Panc1 (cell line): Measurements from ENCODE around the gene TGM1. TPM values are rescaled to one million over a fixed set of nuclear protein-coding genes. Genes with fewer than 3 reads are reported as not detected.

Source experiments
- ATAC-seq: fragments of 200-7000 bp; cut with Tn5 transposase; 2 replicates; pipeline ENCODE4 v1.9.1; 2020; ENCODE audit warnings: mild to moderate bottlenecking, moderate library complexity
- BruUV-seq: library from RNA; stranded (reverse); fragments of 400-500 nt; replicated peaks from 2 replicates; lab custom pipeline; 2021; lab: Mats Ljungman, UMichigan
- CTCF ChIA-PET: fragments of 300-600 bp; sonication (Branson Sonifier 250); formaldehyde crosslinking; loops from one replicate; lab custom pipeline; 2022; ENCODE audit warnings: antibody characterized with exemption; lab: Charles Lee
- POLR2A ChIA-PET: fragments of 300-600 bp; sonication (Branson Sonifier 250); formaldehyde crosslinking; loops from one replicate; lab custom pipeline; 2022; ENCODE audit warnings: antibody characterized with exemption; lab: Charles Lee
- DNase-seq: peaks from one replicate; pipeline ENCODE4 v3.0.0-alpha.2; 2010; ENCODE audit warnings: low read depth, low spot score
- H3K27ac ChIP-seq: 2 replicates; pipeline ENCODE4 v1.5.1; 2011; ENCODE audit warnings: mild to moderate bottlenecking, low read length, inconsistent platforms
- H3K27me3 ChIP-seq: fragments of 200-500 bp; sonication (Bioruptor generic); 2 replicates; pipeline ENCODE4 v1.6.0; 2014; ENCODE audit warnings: low read length, inconsistent platforms; ENCODE audit not compliant: control insufficient read depth, insufficient read depth
- H3K36me3 ChIP-seq: fragments of 200-500 bp; sonication (Bioruptor generic); 2 replicates; pipeline ENCODE4 v1.5.1; 2014; ENCODE audit warnings: inconsistent platforms, mild to moderate bottlenecking, low read length, moderate library complexity; ENCODE audit not compliant: control insufficient read depth, insufficient read depth
- H3K4me1 ChIP-seq: 2 replicates; pipeline ENCODE4 v1.5.1; 2011; ENCODE audit warnings: inconsistent platforms, mild to moderate bottlenecking, low read length, moderate library complexity; ENCODE audit not compliant: control insufficient read depth, insufficient read depth
- H3K4me3 ChIP-seq, 2 experiments: 2 replicates each; pipeline ENCODE4 v1.5.1; 2011 to 2012; ENCODE audit warnings: low read depth in 2 of 2, low read length in 2 of 2, mild to moderate bottlenecking in 2 of 2, inconsistent platforms in 1 of 2, moderate library complexity in 1 of 2
- H3K9me3 ChIP-seq: fragments of 200-500 bp; sonication (Bioruptor generic); 2 replicates; pipeline ENCODE4 v1.5.1; 2014; ENCODE audit warnings: low read depth, mild to moderate bottlenecking, inconsistent platforms, low read length, moderate library complexity; ENCODE audit not compliant: control insufficient read depth, insufficient read depth
- POLR2AphosphoS5 ChIP-seq: IDR thresholded peaks from 2 replicates; pipeline ENCODE4 v1.6.1; 2012; ENCODE audit warnings: mild to moderate bottlenecking, low read depth, low read length, moderate library complexity
- SIN3A ChIP-seq: IDR thresholded peaks from 2 replicates; pipeline ENCODE4 v1.6.1; 2012; ENCODE audit warnings: low read depth, mild to moderate bottlenecking, low read length, moderate library complexity, borderline replicate concordance; ENCODE audit not compliant: insufficient read depth
- TCF7L2 ChIP-seq: IDR thresholded peaks from 2 replicates; pipeline ENCODE4 v1.6.1; 2011; ENCODE audit warnings: mild to moderate bottlenecking, low read depth, low read length, inconsistent platforms
- in situ Hi-C: cut with HindIII; loops from 2 replicates; pipeline ENCODE4 v1.10.0; 2016; ENCODE audit warnings: low sequenced_read_pairs, low pct_unique_long_range_greater_than_20kb
- intact Hi-C: fragments of 100-400 bp; cut with micrococcal nuclease; formaldehyde crosslinking; loops from one replicate; pipeline ENCODE4 v1.10.0; 2022; ENCODE audit not compliant: unreplicated experiment
- total RNA-seq: library from RNA; stranded (reverse); gene quantifications from one replicate; pipeline ENCODE4 v1.2.1, GENCODE V29; 2021; ENCODE audit not compliant: unreplicated experiment
- TF ChIP-seq, protein P1 (sequence below): fragments of 450-650 bp; IDR thresholded peaks from 2 replicates; pipeline ENCODE4 v1.5.1; 2017; ENCODE audit warnings: mild to moderate bottlenecking
- TF ChIP-seq, protein P2 (sequence below), 2 experiments: IDR thresholded peaks; 2 replicates each; pipeline ENCODE4 v1.6.1; 2011 to 2012; ENCODE audit warnings: low read depth in 2 of 2, control low read depth in 1 of 2, low read length in 1 of 2, mild to moderate bottlenecking in 1 of 2, moderate library complexity in 1 of 2; ENCODE audit not compliant: insufficient read depth in 1 of 2

The TGM1 gene
- total RNA-seq, 1 experiment from 2014 or later: 2.3 TPM

DNA sequence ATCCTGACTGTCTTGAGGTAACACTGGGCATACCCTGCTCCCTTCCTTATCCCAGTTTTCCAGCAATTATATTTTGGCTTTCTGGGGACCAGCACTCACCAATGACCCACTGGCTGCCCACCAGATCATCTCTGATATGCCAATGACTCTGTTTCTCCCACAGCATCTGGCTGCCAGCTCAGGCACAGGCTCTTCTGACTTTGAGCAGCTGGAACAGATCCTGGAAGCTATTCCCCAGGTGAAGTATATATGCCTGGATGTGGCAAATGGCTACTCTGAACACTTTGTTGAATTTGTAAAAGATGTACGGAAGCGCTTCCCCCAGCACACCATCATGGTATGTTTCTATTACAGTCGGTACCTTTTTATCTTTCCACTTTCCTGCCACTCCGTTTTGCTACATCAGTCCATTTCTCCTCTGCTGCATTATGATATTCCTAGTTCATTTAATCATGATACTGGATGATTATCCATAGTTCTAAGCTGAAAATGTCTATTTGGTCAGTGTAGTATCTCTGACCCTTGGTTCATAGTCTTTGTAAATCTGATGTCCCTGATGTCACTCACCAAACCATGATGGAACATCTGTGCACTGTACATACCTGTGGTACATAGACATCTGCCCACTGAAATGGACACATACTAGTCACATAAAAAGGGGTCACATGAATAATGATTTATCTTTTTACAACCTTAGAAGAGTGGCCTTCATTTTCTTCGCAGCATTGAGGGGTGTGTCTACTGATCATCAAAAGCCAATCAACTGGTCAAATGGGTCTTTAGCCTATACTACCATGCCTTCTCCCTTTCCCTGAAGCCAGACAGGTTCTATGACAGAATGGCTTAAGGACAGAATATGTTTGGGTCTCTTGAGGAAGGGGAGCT, 26.9 kb downstream of the TGM1 start:
- ChIA-PET CTCF (no interaction called here), POLR2A (no interaction called here)
- DNase-seq (no peak), ATAC-seq (no peak)
- intact Hi-C loops: no loop called here
- Histone ChIP-seq H3K4me3 (no peak overlapping the region), H3K27ac (no peak overlapping the region), H3K9me3 (no peaks in the 10 kb centered on the region), H3K36me3 (peaks cover 10% of the 10 kb centered on the region), H3K4me1 (peaks cover 27% of the 10 kb centered on the region), H3K27me3 (no peaks in the 10 kb centered on the region)
- in situ Hi-C loops: no loop called here
- no TSS peak for BruUV-seq
- TF ChIP-seq POLR2AphosphoS5 (no peak; the same call in 1 of the 2 replicates), SIN3A (no peak), TCF7L2 (no peak)
- TF ChIP-seq, protein P1, sequence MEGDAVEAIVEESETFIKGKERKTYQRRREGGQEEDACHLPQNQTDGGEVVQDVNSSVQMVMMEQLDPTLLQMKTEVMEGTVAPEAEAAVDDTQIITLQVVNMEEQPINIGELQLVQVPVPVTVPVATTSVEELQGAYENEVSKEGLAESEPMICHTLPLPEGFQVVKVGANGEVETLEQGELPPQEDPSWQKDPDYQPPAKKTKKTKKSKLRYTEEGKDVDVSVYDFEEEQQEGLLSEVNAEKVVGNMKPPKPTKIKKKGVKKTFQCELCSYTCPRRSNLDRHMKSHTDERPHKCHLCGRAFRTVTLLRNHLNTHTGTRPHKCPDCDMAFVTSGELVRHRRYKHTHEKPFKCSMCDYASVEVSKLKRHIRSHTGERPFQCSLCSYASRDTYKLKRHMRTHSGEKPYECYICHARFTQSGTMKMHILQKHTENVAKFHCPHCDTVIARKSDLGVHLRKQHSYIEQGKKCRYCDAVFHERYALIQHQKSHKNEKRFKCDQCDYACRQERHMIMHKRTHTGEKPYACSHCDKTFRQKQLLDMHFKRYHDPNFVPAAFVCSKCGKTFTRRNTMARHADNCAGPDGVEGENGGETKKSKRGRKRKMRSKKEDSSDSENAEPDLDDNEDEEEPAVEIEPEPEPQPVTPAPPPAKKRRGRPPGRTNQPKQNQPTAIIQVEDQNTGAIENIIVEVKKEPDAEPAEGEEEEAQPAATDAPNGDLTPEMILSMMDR: no peak
- TF ChIP-seq, protein P2, sequence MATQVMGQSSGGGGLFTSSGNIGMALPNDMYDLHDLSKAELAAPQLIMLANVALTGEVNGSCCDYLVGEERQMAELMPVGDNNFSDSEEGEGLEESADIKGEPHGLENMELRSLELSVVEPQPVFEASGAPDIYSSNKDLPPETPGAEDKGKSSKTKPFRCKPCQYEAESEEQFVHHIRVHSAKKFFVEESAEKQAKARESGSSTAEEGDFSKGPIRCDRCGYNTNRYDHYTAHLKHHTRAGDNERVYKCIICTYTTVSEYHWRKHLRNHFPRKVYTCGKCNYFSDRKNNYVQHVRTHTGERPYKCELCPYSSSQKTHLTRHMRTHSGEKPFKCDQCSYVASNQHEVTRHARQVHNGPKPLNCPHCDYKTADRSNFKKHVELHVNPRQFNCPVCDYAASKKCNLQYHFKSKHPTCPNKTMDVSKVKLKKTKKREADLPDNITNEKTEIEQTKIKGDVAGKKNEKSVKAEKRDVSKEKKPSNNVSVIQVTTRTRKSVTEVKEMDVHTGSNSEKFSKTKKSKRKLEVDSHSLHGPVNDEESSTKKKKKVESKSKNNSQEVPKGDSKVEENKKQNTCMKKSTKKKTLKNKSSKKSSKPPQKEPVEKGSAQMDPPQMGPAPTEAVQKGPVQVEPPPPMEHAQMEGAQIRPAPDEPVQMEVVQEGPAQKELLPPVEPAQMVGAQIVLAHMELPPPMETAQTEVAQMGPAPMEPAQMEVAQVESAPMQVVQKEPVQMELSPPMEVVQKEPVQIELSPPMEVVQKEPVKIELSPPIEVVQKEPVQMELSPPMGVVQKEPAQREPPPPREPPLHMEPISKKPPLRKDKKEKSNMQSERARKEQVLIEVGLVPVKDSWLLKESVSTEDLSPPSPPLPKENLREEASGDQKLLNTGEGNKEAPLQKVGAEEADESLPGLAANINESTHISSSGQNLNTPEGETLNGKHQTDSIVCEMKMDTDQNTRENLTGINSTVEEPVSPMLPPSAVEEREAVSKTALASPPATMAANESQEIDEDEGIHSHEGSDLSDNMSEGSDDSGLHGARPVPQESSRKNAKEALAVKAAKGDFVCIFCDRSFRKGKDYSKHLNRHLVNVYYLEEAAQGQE (IDR thresholded peaks at IDR 0.05; ENCODE audit: insufficient read depth in 1 of 2, low read depth in 2 of 2, low read length in 1 of 2): no peak

DNA sequence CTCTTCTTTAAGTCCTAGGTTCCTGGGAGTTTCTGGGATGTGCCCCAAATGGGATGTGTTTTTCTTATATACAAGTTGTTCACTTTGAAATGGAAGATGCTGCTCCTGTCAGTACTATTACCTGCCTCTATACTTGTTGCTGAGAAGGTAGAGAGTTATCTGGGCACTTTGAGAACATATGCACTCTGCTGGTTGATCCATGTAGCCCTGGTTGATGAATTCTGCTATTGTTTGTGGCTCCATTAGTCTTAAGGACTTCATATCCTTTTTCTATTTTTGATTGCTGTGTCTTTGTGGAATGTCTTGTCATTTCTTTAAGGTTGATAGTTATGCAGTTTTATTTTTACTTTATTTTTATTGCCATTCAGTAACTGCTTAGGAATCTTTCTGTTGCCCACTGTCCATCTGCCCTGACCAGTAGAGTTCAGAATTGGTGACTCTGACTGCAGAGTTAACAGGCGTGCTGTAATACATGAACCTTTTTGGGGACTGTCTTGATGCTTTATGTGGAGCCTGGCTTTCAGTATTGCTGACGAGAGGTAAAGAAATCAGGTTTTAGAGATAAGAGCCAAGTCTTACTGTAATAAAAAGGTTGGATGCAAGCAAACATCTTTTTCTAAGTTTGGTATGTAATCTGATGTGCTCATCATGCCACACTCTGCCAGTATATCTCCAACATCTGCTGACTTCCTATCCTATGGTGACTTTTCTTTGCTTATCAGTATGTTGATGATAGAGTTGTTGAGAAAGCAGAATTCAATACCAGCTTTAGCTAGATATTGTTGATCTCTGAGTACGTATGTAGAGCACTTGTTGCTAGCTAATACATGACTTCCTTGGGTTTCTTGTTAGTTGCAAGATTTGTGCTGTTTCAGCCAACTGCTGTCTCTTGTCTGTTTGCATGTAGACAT, 28.6 kb downstream of the TGM1 start:
- no peak overlapping the region for H3K4me3 ChIP-seq
- TF ChIP-seq POLR2AphosphoS5 (no peak), SIN3A (no peak), TCF7L2 (no peak)
- TF ChIP-seq, protein P2 (IDR thresholded peaks at IDR 0.05; ENCODE audit: insufficient read depth in 1 of 2, low read depth in 2 of 2, low read length in 1 of 2): no peak
- TF ChIP-seq, protein P1: no peak
- in situ Hi-C loops: no loop called here

More for the DNA sequence above, 28.6 kb downstream of the TGM1 start:
- DNase-seq (no peak), ATAC-seq (no peak)
- no peaks in the 10 kb centered on the region for H3K9me3 ChIP-seq
- peaks cover 8% of the 10 kb centered on the region for H3K36me3 ChIP-seq
- peak overlapping the region; percentile 96; the same call in 1 of the 2 replicates for H3K27ac ChIP-seq
- BruUV-seq: no TSS peak
- peaks cover 20% of the 10 kb centered on the region for H3K4me1 ChIP-seq
- no peaks in the 10 kb centered on the region for H3K27me3 ChIP-seq
- CTCF ChIA-PET: no interaction called here
- intact Hi-C loops: no loop called here
- POLR2A ChIA-PET: no interaction called here
